Measurements from ENCODE around the gene TRIO.

GRCh38 chr5:14222206-14222605 lies 79.1 kb downstream of the TRIO start:
- TF ChIP-seq, protein P1, sequence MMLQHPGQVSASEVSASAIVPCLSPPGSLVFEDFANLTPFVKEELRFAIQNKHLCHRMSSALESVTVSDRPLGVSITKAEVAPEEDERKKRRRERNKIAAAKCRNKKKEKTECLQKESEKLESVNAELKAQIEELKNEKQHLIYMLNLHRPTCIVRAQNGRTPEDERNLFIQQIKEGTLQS (CRISPR knock-in tag; conservative IDR thresholded peaks at IDR 0.05), result no peak
- no peak for TF ChIP-seq CTCF (IDR thresholded peaks at IDR 0.05)
- TF ChIP-seq CREB1 (CRISPR knock-in tag; IDR thresholded peaks at IDR 0.05), result no peak
- TF ChIP-seq ESRRA (CRISPR knock-in tag; IDR thresholded peaks at IDR 0.05; ENCODE audit: borderline replicate concordance), result no peak
- TF ChIP-seq USF2 (CRISPR knock-in tag; IDR thresholded peaks at IDR 0.05), result no peak
- no peak for TF ChIP-seq TP53 (CRISPR knock-in tag; IDR thresholded peaks at IDR 0.05)
